HEK293 (cell line): Measurements from ENCODE around the gene CWC22.

Experiments
- GFI1B ChIP-seq: fragments of 450-650 bp; formaldehyde crosslinking; IDR thresholded peaks from 2 replicates; pipeline ENCODE4 v1.5.1; 2016; ENCODE audit warnings: missing biosample characterization, missing genetic modification characterization
- KLF8 ChIP-seq: fragments of 450-650 bp; formaldehyde crosslinking; IDR thresholded peaks from 2 replicates; pipeline ENCODE4 v1.5.1; 2016; ENCODE audit warnings: missing biosample characterization, missing genetic modification characterization
- SALL2 ChIP-seq: fragments of 450-650 bp; formaldehyde crosslinking; IDR thresholded peaks from 2 replicates; pipeline ENCODE4 v1.5.0; 2017; ENCODE audit warnings: missing biosample characterization, mild to moderate bottlenecking, missing genetic modification characterization, borderline replicate concordance
- ZBTB21 ChIP-seq: fragments of 450-650 bp; formaldehyde crosslinking; IDR thresholded peaks from 2 replicates; pipeline ENCODE4 v1.5.1; 2017; ENCODE audit warnings: missing biosample characterization, missing genetic modification characterization
- ZBTB26 ChIP-seq: fragments of 450-650 bp; formaldehyde crosslinking; optimal IDR thresholded peaks from 2 replicates; pipeline ENCODE3; 2016; ENCODE audit warnings: missing biosample characterization, mild to moderate bottlenecking, missing genetic modification characterization
- ZFHX2 ChIP-seq: fragments of 450-650 bp; formaldehyde crosslinking; conservative IDR thresholded peaks from 2 replicates; pipeline ENCODE4 v1.5.1; 2016; ENCODE audit warnings: missing biosample characterization, missing genetic modification characterization
- TF ChIP-seq, protein P1 (sequence below): fragments of 450-650 bp; formaldehyde crosslinking; IDR thresholded peaks from 2 replicates; pipeline ENCODE4 v1.5.1; 2016; ENCODE audit warnings: missing biosample characterization, missing genetic modification characterization
- TF ChIP-seq, protein P2 (sequence below): fragments of 450-650 bp; formaldehyde crosslinking; IDR thresholded peaks from 2 replicates; pipeline ENCODE4 v1.5.1; 2016; ENCODE audit warnings: missing biosample characterization, missing genetic modification characterization

- TF ChIP-seq, protein P1, sequence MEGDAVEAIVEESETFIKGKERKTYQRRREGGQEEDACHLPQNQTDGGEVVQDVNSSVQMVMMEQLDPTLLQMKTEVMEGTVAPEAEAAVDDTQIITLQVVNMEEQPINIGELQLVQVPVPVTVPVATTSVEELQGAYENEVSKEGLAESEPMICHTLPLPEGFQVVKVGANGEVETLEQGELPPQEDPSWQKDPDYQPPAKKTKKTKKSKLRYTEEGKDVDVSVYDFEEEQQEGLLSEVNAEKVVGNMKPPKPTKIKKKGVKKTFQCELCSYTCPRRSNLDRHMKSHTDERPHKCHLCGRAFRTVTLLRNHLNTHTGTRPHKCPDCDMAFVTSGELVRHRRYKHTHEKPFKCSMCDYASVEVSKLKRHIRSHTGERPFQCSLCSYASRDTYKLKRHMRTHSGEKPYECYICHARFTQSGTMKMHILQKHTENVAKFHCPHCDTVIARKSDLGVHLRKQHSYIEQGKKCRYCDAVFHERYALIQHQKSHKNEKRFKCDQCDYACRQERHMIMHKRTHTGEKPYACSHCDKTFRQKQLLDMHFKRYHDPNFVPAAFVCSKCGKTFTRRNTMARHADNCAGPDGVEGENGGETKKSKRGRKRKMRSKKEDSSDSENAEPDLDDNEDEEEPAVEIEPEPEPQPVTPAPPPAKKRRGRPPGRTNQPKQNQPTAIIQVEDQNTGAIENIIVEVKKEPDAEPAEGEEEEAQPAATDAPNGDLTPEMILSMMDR (tag by site-specific recombination) = no peak
- no peak for TF ChIP-seq SALL2 (tag by site-specific recombination)
- no peak for TF ChIP-seq ZBTB26 (tag by site-specific recombination)
- TF ChIP-seq ZBTB21 (tag by site-specific recombination) = no peak
- no peak for TF ChIP-seq KLF8 (tag by site-specific recombination)
- TF ChIP-seq, protein P2, sequence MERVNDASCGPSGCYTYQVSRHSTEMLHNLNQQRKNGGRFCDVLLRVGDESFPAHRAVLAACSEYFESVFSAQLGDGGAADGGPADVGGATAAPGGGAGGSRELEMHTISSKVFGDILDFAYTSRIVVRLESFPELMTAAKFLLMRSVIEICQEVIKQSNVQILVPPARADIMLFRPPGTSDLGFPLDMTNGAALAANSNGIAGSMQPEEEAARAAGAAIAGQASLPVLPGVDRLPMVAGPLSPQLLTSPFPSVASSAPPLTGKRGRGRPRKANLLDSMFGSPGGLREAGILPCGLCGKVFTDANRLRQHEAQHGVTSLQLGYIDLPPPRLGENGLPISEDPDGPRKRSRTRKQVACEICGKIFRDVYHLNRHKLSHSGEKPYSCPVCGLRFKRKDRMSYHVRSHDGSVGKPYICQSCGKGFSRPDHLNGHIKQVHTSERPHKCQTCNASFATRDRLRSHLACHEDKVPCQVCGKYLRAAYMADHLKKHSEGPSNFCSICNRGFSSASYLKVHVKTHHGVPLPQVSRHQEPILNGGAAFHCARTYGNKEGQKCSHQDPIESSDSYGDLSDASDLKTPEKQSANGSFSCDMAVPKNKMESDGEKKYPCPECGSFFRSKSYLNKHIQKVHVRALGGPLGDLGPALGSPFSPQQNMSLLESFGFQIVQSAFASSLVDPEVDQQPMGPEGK (tag by site-specific recombination) = no peak
- no peak for TF ChIP-seq GFI1B (tag by site-specific recombination)
- no peak for TF ChIP-seq ZFHX2
These were observed 9.8 kb upstream of the CWC22 start for GRCh38 chr2:180016937-180017336.
